ENCODE measurements around the gene AGL. TPM values are rescaled to one million over a fixed set of nuclear protein-coding genes. Genes with fewer than 3 reads are reported as not detected.

The AGL gene
- total RNA-seq = 5.4 and 8.4 TPM in 2 replicates

DNA sequence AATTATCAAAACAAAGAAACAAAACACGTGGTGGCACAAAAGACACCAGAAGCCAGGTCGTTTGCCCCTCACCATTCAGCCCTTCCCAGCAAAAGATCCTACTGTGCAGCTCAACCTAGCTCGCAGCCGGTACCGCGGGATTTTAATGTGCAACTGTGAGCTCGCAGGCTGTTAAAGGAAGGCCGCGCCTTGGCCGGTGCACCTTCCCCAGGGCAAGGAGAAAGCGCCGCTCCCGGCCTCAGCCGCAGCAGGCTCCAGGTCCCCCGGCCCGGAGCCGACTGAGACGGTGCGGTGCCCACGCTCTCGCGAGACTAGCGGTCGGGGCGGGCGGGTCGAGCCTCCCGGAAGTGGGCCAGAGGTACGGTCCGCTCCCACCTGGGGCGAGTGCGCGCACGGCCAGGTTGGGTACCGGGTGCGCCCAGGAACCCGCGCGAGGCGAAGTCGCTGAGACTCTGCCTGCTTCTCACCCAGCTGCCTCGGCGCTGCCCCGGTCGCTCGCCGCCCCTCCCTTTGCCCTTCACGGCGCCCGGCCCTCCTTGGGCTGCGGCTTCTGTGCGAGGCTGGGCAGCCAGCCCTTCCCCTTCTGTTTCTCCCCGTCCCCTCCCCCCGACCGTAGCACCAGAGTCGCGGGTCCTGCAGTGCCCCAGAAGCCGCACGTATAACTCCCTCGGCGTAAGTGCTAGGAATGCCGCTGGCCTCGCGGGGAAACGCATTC, at the start of gene AGL:
AGL (plus strand) TSS at position 618 of the 715 bp plus-strand sequence. CDS start 682 bp downstream, outside the sequence.

DNA sequence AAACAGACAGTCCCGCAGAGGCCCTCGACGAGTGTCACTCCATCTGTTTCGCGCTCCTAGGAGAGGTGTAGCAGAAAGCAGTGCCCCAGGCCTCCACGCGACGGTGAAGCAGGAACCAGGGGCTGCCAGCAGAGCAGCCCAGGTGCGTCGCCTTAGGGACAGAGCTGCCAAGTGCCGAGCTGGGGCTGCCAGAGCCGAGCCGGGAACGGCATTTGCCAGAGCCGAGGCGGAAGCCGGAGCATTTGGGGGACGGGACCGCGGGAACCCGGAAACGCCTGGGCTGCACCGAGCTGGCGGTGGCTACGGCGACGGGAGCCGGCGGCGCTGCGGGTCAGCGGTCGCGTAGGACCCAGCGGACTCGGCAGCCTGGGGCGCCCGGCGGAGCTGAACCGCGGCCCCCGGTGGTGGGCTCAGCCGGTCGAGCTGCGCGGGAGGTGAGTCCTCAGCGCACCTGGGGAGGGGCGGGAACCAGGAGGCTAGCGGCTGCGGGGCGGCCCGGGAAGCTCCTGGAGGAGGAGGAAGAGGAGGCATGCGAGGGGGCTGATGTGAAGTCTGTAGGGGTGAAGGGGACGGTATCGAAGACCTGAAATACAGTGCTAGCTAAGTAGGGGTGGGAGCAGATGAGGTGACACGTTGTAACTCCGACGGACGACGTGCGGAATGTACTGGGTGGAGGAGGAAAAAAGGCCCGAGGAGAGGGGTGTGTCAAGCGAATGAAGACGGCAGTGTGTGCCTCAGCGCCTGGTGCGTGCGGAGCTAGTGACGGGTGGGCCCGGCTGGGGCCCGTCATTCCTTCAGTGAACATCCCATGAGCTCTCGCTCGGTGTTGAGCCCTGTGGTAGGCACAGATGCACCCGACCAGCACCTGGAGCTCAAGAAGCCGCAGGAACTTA, 119.8 kb downstream of the AGL start, which contains the start of gene SLC35A3:
SLC35A3 (plus strand) TSS at position 268 of the 893 bp plus-strand sequence. CDS start 23,559 bp downstream, outside the sequence.

Other genes with a start within 250 kb of the AGL start
- gene PALMD, start 204.2 kb upstream of the AGL start, total RNA-seq = 0.13 and 0.33 TPM in 2 replicates
- 2.3 and 4.2 TPM in 2 replicates for gene FRRS1, start 83.7 kb upstream of the AGL start, total RNA-seq
- gene SLC35A3, start 119.6 kb downstream of the AGL start, total RNA-seq = 6.6 and 12.5 TPM in 2 replicates